Suprapubic skin (tissue), 4 donors: ENCODE measurements around the gene ITGA3. TPM values are rescaled to one million over a fixed set of nuclear protein-coding genes. Genes with fewer than 3 reads are reported as not detected.

Experiments used
- DNase-seq, 2 donors: peaks; one replicate each; pipeline ENCODE4 v3.0.0-alpha.2; 2019; ENCODE audit warnings: low spot score in 2 of 2
- H3K27ac ChIP-seq: fragments of 200-600 bp; sonication (generic); one replicate; pipeline ENCODE4 v1.5.1; 2019
- H3K27me3 ChIP-seq: fragments of 200-600 bp; sonication (generic); one replicate; pipeline ENCODE4 v1.5.1; 2019
- H3K36me3 ChIP-seq: fragments of 200-600 bp; sonication (generic); one replicate; pipeline ENCODE4 v1.5.1; 2019
- H3K4me1 ChIP-seq: fragments of 200-600 bp; sonication (generic); one replicate; pipeline ENCODE4 v1.5.1; 2019
- H3K4me3 ChIP-seq: fragments of 200-600 bp; sonication (generic); one replicate; pipeline ENCODE4 v1.5.1; 2019; ENCODE audit warnings: mild to moderate bottlenecking
- H3K9me3 ChIP-seq: fragments of 200-600 bp; sonication (generic); one replicate; pipeline ENCODE4 v1.5.1; 2019
- CTCF ChIP-seq, 2 donors: fragments of 200-600 bp in 1 of 2; fragments of 450-650 bp in 1 of 2; sonication (generic) in 1 of 2; IDR thresholded peaks; one replicate each; pipeline ENCODE4 v1.5.1; 2016 to 2019; ENCODE audit warnings: antibody characterized with exemption in 2 of 2, mild to moderate bottlenecking in 1 of 2, moderate library complexity in 1 of 2
- EP300 ChIP-seq: sonication (generic); formaldehyde crosslinking; IDR thresholded peaks from one replicate; pipeline ENCODE4 v1.6.1; 2017; ENCODE audit warnings: antibody characterized with exemption
- POLR2A ChIP-seq, 2 donors: fragments of 450-650 bp; IDR thresholded peaks; one replicate each; pipeline ENCODE4 v1.6.1; 2017; ENCODE audit warnings: antibody characterized with exemption in 2 of 2, mild to moderate bottlenecking in 2 of 2, moderate library complexity in 2 of 2
- POLR2AphosphoS5 ChIP-seq, 3 donors: sonication (generic); formaldehyde crosslinking; IDR thresholded peaks; one replicate each; pipeline ENCODE4 v1.6.1; 2017; ENCODE audit warnings: antibody characterized with exemption in 3 of 3
- WGBS: methylation state at CpG from one replicate; pipeline ENCODE4 v1.1.5; 2018; 5-methylcytosine and 5-hydroxymethylcytosine counted together
- total RNA-seq, 4 donors: library from RNA; depleted of rRNA; stranded (reverse); fragments of >200 nt; gene quantifications; one replicate each; pipeline ENCODE4 v1.1.0, GENCODE V29; 2016

ITGA3 gene
- total RNA-seq, 4 donors from 2014 or later, result 85.9 to 229 (median 198) TPM

DNA sequence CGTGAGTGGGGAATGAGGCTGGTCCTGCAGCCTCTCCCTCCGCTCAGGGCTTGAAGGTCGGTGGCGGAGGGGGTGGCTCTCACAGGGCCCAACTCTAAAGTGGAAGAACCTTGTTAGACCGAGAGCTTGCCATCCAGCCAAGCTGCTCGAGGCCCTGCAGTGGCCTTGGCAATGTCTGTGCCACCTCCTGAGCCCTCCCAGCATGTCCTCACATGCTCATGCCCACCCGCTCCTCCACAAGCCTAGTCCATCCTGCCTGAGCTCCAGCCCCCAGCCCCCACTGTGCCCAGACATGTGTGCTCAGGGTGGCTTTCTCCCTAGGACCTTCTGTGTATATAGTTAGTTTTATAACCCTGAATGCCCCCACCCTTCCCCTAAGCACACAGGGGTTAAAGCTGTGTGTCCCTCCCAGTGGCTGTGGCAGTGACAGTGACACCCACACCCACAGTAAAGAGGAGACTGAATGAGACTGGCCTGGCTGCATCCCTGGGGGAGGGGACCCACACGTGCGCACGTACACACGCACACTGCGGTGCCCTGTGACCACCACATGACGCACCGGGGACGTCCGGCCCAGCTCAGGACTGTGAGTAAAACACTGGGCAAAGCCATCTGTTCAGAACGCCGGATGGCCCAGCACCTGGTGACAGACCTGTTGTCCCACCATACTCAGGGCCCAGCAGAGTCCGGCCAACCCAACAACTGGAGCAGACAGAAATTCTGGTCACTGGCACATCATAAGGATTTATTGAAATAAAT lies 54.9 kb downstream of the ITGA3 start:
- peak overlapping the region; percentile 67 for H3K27ac ChIP-seq
- no peak overlapping the region for H3K4me3 ChIP-seq
- H3K27me3 ChIP-seq, result no peaks in the 10 kb centered on the region
- 87% methylated on average over 16 of the region's 19 CpGs for WGBS
- H3K36me3 ChIP-seq, result peaks cover 50% of the 10 kb centered on the region
- H3K9me3 ChIP-seq, result no peaks in the 10 kb centered on the region
- H3K4me1 ChIP-seq, result peaks cover 24% of the 10 kb centered on the region
- TF ChIP-seq POLR2AphosphoS5 (IDR thresholded peaks at IDR 0.05) (no peak), CTCF (IDR thresholded peaks at IDR 0.05) (no peak), POLR2A (IDR thresholded peaks at IDR 0.05) (no peak), EP300 (no peak)
- peak in 1 of 2 donors; percentile 68 for DNase-seq

- H3K27ac ChIP-seq, result peak overlapping the region; percentile 67
- H3K9me3 ChIP-seq, result no peaks in the 10 kb centered on the region
- no peak for TF ChIP-seq EP300
- TF ChIP-seq POLR2AphosphoS5 (IDR thresholded peaks at IDR 0.05), result no peak
- no peak for TF ChIP-seq POLR2A (IDR thresholded peaks at IDR 0.05)
- no peak for TF ChIP-seq CTCF (IDR thresholded peaks at IDR 0.05)
- H3K4me1 ChIP-seq, result peaks cover 26% of the 10 kb centered on the region
- 60% methylated on average over 8 of the region's 14 CpGs for WGBS
- peaks cover 38% of the 10 kb centered on the region for H3K36me3 ChIP-seq
- peak in 1 of 2 donors; percentile 62 for DNase-seq
- no peaks in the 10 kb centered on the region for H3K27me3 ChIP-seq
- no peak overlapping the region for H3K4me3 ChIP-seq
Observed at GRCh38 chr17:50111673-50112655, 56.1 kb downstream of the ITGA3 start.

DNA sequence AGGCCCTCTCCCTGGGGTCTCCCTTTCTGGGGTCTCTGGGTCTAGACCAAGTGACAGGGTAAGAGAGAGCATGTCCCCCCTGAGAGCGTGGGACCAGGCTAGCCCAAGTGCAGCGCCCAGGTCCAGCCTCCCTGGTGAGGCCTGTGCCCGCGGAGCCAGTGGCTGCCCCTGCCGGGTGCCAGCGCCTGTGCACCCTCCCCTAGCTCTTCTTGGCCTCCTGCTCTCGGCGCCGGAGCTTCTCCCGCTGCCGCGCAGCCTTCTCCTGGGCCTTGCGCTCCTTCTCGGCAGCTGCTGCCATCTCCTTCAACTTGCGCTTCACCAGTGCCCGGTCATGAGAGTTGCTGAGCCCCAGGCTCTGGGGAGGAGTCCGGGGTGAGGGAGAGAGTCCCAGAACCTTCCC lies 56.8 kb downstream of the ITGA3 start:
- H3K4me1 ChIP-seq, result peaks cover 33% of the 10 kb centered on the region
- 40% methylated on average over 1 of the region's 17 CpGs for WGBS
- H3K9me3 ChIP-seq, result no peaks in the 10 kb centered on the region
- peaks cover 4% of the 10 kb centered on the region for H3K27me3 ChIP-seq
- H3K36me3 ChIP-seq, result peaks cover 30% of the 10 kb centered on the region
- H3K4me3 ChIP-seq, result no peak overlapping the region
- no peak for DNase-seq
- TF ChIP-seq POLR2AphosphoS5 (IDR thresholded peaks at IDR 0.05), result no peak
- TF ChIP-seq EP300, result no peak
- no peak for TF ChIP-seq POLR2A (IDR thresholded peaks at IDR 0.05)
- TF ChIP-seq CTCF (IDR thresholded peaks at IDR 0.05), result peak in 1 of 2 donors; percentile 8
- no peak overlapping the region for H3K27ac ChIP-seq

GRCh38 chr17:50113624-50114320 lies 57.9 kb downstream of the ITGA3 start:
- WGBS, result 79% methylated on average over 7 of the region's 7 CpGs
- TF ChIP-seq POLR2AphosphoS5 (IDR thresholded peaks at IDR 0.05) (no peak), POLR2A (IDR thresholded peaks at IDR 0.05) (no peak), CTCF (IDR thresholded peaks at IDR 0.05) (no peak), EP300 (no peak)
- Histone ChIP-seq H3K27ac (no peak overlapping the region), H3K9me3 (no peaks in the 10 kb centered on the region), H3K36me3 (peaks cover 20% of the 10 kb centered on the region), H3K4me1 (peaks cover 34% of the 10 kb centered on the region), H3K27me3 (peaks cover 13% of the 10 kb centered on the region), H3K4me3 (no peak overlapping the region)
- DNase-seq, result no peak
